Effector CD8-positive, alpha-beta T cell (primary cell): ENCODE data around the gene FAM43B.

Source experiments
- DNase-seq: peaks from one replicate; lab custom pipeline; 2025; lab: John Stamatoyannopoulos, UW

The FAM43B gene

GRCh38 chr1:20551161-20551560, 1.2 kb upstream of the FAM43B start:
- DNase-seq = no peak

DNA sequence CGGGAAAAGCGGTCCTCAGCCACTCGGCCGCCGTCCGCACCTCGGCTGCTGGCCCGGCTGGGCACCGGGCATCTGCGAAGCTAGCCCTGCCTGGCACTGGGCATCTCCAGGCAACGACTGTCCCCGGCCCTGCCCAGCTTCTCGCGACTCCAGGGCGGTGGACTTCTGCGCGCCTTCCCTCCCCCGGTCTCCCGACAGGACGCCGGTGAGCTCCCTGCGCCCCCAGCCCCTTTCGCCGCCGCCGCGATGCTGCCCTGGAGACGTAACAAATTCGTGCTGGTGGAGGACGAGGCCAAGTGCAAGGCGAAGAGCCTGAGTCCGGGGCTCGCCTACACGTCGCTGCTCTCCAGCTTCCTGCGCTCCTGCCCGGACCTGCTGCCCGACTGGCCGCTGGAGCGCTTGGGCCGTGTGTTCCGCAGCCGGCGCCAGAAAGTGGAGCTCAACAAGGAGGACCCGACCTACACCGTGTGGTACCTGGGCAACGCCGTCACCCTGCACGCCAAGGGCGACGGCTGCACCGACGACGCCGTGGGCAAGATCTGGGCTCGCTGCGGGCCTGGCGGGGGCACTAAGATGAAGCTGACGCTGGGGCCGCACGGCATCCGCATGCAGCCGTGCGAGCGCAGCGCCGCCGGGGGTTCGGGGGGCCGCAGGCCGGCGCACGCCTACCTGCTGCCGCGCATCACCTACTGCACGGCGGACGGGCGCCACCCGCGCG, 514 bp downstream of the FAM43B start:
- no peak for DNase-seq

GRCh38 chr1:20555025-20555757, 2.8 kb downstream of the FAM43B start:
- no peak for DNase-seq

- no peak for DNase-seq
These were observed 3.4 kb downstream of the FAM43B start for GRCh38 chr1:20555758-20556120.

- DNase-seq = no peak
These were observed 5.8 kb downstream of the FAM43B start for GRCh38 chr1:20558191-20558590.

DNA sequence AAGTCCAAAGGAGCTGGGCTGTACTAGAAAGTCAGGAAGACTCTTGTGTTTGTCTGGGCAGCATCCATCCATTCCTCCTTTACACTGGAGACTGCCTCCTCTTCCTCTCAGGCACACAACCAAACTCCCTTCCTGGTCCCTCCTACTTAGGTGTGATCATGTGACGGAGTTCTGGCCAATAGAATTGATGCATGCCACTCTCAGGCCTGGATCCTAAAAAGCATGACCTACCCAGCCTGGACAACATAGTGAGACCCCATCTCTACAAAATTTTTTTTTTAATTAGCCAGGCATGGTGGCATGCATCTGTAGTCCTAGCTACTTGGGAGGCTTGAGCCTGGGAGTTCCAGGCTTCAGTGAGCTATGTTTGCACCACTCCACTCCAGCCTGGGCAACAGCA, 8.6 kb downstream of the FAM43B start:
- no peak for DNase-seq

- DNase-seq = no peak
These were observed 12.9 kb downstream of the FAM43B start for GRCh38 chr1:20565234-20565633.

GRCh38 chr1:20569523-20570098, 17.2 kb downstream of the FAM43B start:
- no peak for DNase-seq

DNA sequence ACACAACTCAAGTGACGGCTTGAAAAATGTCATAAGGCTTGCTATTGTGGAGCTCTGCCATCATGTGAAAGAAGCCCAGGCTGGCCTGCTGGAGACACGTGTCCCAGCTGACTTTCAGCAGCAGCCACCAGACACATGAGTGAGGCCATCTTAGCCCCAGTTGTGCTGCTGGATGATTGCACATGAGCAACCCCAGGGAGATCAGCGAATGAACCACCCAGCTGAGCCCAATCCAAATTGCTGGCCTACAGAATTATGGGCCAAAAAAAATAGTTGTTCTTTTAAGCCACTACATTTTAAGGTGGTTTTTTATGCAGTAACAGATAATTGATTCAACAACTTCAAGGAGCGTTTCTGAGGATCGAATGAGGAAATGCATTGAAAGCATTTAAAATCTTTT, 19.1 kb downstream of the FAM43B start:
- no peak for DNase-seq

- no peak for DNase-seq
These were observed 21.6 kb downstream of the FAM43B start for GRCh38 chr1:20573987-20574386.

DNA sequence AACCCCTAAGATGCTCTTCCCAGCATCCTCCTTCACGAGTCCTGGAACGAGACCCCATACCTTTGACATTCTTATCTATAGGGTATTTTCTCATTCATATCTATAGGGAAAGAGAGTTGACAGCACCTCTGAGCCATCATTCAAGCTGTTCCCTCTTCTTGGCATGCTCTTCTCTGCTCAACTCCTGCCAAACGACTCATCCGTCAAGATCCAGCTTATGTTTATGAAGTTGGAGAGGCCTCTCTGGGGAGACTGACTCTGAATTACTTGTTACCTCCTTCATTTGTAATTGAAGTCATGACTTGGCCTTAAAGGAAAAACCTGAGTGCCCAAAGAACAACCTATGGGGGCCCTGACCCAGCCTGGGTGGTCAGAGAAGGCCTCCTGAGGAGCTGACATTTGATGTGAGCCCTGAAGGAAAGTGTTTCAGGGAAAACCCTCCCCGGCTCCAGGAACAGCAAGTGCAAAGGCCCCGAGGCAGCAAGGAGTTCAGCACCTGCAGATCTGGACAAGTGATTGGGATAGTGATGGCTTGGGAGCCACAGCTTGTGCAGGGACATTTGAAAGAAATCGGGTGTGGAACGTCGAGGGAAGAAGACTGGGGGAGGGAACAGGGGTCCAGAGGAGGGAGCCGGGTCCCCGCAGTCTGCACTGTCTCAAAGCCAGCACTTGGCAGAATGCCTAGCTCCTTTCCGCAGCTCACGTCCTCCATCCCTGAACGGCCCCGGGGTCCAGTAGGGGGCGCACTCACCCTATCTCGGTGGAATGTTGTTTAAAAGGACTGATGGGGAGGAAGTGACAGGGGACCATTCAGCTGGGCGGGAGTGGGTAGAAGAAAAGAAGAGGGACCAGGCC, 22.5 kb downstream of the FAM43B start:
- DNase-seq = peak; percentile 7

- no peak for DNase-seq
These were observed 23.4 kb downstream of the FAM43B start for GRCh38 chr1:20575541-20576336.

GRCh38 chr1:20578062-20578461, 25.7 kb downstream of the FAM43B start:
- DNase-seq = no peak

GRCh38 chr1:20578721-20579395, 26.5 kb downstream of the FAM43B start:
- DNase-seq = no peak

DNA sequence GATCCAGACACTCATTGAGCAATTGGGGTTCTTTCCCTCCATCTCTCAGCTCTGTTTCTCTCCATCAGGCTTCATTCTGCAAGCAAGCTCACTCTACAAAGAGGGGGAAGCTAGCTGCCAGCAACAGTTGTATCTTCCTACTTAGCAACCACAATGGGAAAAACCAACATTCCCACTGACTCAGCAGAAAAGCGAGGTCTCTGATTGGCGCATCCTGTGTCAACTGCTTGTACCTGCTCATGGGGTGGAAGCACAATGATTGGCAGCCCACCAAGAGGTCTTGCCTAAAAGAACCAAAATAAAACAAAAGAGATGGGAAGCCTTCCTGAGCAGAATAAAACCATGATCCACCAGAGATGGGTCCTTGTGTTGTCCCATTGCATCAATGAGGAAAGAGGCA, 32.5 kb downstream of the FAM43B start:
- no peak for DNase-seq

GRCh38 chr1:20586953-20587660, 34.7 kb downstream of the FAM43B start:
- DNase-seq = no peak

GRCh38 chr1:20587661-20588053, 35.3 kb downstream of the FAM43B start:
- no peak for DNase-seq

GRCh38 chr1:20588634-20589225, 36.4 kb downstream of the FAM43B start, which contains the start of gene CDA:
Gene CDA, plus strand, starts transcription at chr1:20589097. Its CDS starts 33 bp downstream, at chr1:20589130.
- DNase-seq = no peak

- DNase-seq = no peak
These were observed 37.2 kb downstream of the FAM43B start for GRCh38 chr1:20589331-20590278.
